Inflammatory macrophage (primary cell): ENCODE results near the gene MOV10.
A peak's percentile ranks its signal among the peaks of the same experiment; 100 is the strongest.
"Not testable (repeated sequence)": the region's sequence is repeated elsewhere in the genome, so short reads cannot be mapped to it uniquely, and the experiment has no call there.

Experiments used
- DNase-seq, 2 donors: peaks; one replicate each; pipeline ENCODE4 v3.0.0-alpha.2; 2020 to 2022
- total RNA-seq, 18 experiments: gene quantifications; one replicate each; lab custom pipeline; 2026; ENCODE audit warnings: mixed read lengths in 6 of 18, inconsistent platforms in 2 of 18; lab: John Stamatoyannopoulos, UW

The MOV10 gene, protein sequence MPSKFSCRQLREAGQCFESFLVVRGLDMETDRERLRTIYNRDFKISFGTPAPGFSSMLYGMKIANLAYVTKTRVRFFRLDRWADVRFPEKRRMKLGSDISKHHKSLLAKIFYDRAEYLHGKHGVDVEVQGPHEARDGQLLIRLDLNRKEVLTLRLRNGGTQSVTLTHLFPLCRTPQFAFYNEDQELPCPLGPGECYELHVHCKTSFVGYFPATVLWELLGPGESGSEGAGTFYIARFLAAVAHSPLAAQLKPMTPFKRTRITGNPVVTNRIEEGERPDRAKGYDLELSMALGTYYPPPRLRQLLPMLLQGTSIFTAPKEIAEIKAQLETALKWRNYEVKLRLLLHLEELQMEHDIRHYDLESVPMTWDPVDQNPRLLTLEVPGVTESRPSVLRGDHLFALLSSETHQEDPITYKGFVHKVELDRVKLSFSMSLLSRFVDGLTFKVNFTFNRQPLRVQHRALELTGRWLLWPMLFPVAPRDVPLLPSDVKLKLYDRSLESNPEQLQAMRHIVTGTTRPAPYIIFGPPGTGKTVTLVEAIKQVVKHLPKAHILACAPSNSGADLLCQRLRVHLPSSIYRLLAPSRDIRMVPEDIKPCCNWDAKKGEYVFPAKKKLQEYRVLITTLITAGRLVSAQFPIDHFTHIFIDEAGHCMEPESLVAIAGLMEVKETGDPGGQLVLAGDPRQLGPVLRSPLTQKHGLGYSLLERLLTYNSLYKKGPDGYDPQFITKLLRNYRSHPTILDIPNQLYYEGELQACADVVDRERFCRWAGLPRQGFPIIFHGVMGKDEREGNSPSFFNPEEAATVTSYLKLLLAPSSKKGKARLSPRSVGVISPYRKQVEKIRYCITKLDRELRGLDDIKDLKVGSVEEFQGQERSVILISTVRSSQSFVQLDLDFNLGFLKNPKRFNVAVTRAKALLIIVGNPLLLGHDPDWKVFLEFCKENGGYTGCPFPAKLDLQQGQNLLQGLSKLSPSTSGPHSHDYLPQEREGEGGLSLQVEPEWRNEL
- total RNA-seq = 22.5 to 109 (median 42.3) reads per million in 18 experiments

DNA sequence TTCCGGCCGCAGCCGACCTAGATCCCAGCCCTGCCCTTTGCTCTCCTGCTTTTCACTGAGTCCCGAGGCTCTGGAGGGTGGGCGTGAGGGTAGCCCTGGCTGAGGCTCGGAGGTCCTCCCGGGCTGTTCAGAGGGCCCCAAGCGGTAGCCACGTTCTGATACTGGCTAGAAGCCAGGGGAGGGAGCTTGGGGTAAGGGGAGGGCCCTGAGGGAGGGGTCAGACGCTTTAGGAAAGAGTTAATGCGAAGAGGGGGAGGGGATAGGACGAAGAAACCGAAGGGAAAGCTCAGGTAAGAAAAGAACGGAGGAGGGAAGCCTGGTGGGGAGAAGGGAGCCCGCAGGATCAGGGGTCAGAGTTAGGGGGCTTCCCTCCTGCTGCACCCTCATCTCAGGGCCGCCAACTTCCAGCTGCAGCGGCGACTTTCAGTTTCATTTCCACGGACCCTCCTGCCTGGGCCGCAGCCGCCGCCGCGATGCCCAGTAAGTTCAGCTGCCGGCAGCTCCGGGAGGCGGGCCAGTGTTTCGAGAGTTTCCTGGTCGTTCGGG, at the start of gene MOV10:
Gene MOV10, plus strand, starts transcription at position 220 of the 546 bp plus-strand sequence. Its CDS starts 254 bp downstream, at position 474.
- DNase-seq = peak; percentile 78 to 80

DNA sequence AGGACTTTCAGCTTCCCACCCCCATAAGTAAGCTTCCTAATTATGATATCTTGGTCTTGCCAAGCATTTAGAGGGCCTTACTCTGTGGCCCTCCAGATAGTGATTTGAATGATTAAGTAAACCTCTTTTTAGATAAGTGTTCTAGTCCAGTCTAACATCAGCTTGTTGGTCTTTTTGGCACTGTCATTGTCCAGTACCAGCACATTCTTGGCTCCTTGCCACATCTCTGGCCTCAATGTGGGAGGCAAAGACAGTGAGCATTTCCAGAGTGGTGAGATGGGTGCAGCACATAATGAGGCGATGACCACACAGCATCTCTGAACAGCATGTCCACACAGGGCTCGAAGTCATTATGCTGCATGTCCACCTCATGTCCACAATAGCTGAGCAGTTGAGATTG, 48.8 kb upstream of the MOV10 start:
- DNase-seq = peak; percentile 36 to 52

GRCh38 chr1:112626193-112626592, 48.3 kb upstream of the MOV10 start:
- no peak for DNase-seq

GRCh38 chr1:112626887-112627286, 47.6 kb upstream of the MOV10 start:
- no peak for DNase-seq

DNA sequence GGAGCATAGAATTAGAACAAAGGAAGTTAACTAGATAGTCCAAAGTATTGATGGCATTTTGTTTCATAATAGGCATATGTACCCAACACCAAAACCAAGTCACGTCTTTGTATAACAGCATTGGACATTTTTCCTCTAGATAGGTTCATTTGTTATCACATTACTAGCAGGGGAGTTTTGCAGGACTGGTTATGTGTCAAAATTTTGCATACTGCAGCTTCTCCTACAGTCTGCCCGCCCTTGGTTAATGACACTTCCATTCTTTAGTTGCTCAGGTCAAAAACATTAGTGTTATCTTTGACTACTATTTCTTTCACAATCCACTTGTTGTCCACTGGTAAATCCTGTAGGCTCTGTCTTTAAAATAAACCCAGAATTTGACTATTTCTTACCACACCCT, 45.9 kb upstream of the MOV10 start:
- DNase-seq = no peak

DNA sequence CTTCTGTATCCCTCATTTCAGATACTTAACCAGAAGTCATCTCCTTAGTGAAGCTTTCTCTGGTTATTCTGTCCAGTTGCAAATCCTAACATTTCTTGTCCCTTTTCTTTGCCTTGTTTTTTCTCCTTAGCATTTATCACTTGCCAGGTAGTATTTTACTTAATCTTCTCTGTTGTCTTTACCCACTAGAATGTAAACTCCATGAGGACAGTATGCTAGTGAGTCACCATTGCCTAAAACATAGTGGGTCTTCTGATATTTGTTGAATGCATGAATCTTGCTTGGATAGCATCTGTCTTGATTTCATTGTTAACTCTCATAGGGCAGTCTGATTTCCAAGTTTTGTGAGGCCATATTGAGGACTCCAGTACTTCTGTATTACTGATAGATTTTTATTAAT, 45.2 kb upstream of the MOV10 start:
- no peak for DNase-seq

- DNase-seq = no peak
Measured at GRCh38 chr1:112633628-112634027, 40.8 kb upstream of the MOV10 start.

DNA sequence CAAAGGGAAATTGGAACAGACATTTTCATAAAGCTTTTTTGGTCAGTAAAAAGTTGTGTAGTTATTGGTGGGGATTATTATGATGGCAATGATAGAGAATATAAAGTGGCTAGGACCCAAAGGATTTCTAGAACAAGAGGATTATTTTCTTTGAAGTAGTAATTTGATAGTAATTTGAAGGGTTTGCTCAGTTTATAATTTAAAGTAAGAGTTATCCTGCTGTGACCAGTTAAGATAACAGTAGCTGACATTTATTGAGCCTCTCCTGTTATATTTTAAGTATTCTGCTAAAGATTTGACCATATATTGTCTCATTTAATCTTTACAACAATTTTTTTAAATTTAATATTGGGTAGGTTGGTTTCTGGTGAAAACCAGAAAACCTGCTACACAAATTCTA, 40.1 kb upstream of the MOV10 start:
- DNase-seq = no peak

GRCh38 chr1:112636056-112636455, 38.4 kb upstream of the MOV10 start:
- DNase-seq = no peak

GRCh38 chr1:112636597-112637253, 37.7 kb upstream of the MOV10 start:
- DNase-seq = peak in 1 of 2 donors; percentile 32

- DNase-seq = no peak
Measured at GRCh38 chr1:112637254-112638109, 37.0 kb upstream of the MOV10 start.

GRCh38 chr1:112638110-112638428, 36.4 kb upstream of the MOV10 start:
- no peak for DNase-seq

GRCh38 chr1:112640437-112640836, 34.0 kb upstream of the MOV10 start:
- not testable (repeated sequence) for DNase-seq

GRCh38 chr1:112643080-112643479, 31.4 kb upstream of the MOV10 start:
- no peak for DNase-seq

GRCh38 chr1:112646225-112646624, 28.2 kb upstream of the MOV10 start:
- no peak for DNase-seq

DNA sequence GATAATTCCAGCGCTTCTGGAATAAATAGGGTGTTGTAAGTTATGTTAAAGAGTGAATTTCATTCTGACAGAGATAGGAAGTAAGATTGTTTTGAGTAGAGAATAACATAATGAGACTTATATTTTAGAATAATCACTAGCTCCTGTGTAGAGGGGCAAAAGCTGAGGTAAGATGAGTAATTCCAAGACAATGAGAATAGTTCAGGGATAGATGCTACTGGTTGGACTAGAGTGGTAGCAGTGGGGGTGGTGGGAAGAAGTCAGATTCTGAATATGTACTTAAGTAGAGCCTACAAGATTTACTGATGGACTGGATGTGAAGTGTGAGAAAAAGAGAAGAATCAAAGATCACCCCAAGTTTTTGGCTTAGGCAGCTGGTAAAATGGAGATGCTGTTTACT, 23.3 kb upstream of the MOV10 start:
- DNase-seq = no peak

DNA sequence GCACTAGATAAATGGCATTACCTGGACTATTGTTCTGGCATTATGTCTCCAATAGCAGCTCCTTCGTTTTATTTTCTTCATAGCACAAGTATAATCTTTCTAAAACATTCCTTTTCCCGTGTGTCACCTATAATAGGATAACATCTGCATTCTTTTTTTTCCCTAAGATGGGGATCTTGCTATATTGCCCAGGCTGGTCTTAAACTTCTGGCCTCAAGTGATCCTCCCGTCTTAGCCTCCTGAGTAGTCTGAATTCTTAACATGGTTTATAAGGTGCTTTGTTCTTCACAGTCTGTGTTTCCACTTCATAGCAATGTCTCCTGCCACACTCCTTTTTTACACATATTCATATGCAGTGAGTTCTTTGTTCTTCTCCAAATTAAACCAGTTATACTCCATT, 8.6 kb upstream of the MOV10 start:
- no peak for DNase-seq

DNA sequence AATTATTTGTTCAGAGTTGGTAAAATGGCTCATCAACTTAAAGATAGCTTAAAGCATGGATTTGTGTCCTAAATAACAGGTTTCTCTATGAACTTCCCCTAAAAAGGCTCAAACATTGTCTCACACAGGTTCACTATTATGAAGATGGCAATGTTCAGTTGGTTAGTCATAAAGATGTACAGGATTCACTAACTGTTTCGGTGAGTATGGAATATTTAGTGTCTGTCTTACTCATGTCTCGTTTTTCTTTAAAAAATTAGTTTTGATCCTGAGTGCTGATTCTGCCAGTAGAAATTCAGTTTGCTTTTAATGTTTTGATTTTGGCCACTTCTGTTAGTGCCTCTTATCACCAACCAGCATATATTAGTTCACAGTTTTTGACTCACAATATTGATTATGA, 7.5 kb upstream of the MOV10 start:
- no peak for DNase-seq

- no peak for DNase-seq
Measured at GRCh38 chr1:112672009-112672408, 2.5 kb upstream of the MOV10 start.

DNA sequence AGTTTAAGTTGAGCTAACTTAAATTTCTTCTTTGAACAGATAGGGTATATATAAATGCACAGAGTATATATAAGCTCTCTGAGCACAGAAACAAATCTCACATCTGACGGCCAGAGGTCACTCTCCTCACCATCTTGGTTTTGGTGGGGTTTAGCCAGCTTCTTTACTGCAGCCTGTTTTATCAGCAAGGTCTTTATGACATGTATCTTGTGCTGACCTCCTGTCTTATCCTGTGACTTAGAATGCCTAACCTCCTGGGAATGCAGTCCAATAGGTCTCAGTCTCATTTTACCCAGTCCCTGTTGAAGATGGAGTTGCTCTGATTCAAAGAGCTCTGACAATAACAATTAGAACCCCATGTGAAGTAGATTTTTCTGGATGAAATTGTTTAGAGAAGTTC, 1.6 kb upstream of the MOV10 start:
- no peak for DNase-seq

GRCh38 chr1:112673592-112674439, 643 bp upstream of the MOV10 start:
- peak; percentile 19 to 31 for DNase-seq
